HL-60/S4 treated with phorbol 12-myristate 13-acetate at 8.2 ng/mL for 4 days and 3 days (cell line): ENCODE data around the gene CD70.
"Not testable (repeated sequence)": the region's sequence is repeated elsewhere in the genome, so short reads cannot be mapped to it uniquely, and the experiment has no call there.

Source experiments
- in situ Hi-C: fragments of 300-500 bp; cut with MboI; formaldehyde crosslinking; loops from 2 replicates; pipeline ENCODE4 v1.15.0; 2022; ENCODE audit warnings: low sequenced_read_pairs

The CD70 gene

GRCh38 chr19:6598254-6598892 is 7.4 kb upstream of the CD70 start:
- in situ Hi-C loops, result not testable (repeated sequence)

- in situ Hi-C loops, result not testable (repeated sequence)
Measured at GRCh38 chr19:6597471-6598253, 6.7 kb upstream of the CD70 start.

GRCh38 chr19:6596621-6597020 is 5.7 kb upstream of the CD70 start:
- in situ Hi-C loops, result no loop called here

- in situ Hi-C loops, result no loop called here
Measured at GRCh38 chr19:6593651-6594416, 2.9 kb upstream of the CD70 start.

GRCh38 chr19:6590258-6590826 is 608 bp downstream of the CD70 start:
- in situ Hi-C loops, result no loop called here

GRCh38 chr19:6589711-6590257 is 1.2 kb downstream of the CD70 start:
- in situ Hi-C loops, result no loop called here

GRCh38 chr19:6588508-6589345 is 2.2 kb downstream of the CD70 start:
- in situ Hi-C loops, result no loop called here

GRCh38 chr19:6587998-6588507 is 2.9 kb downstream of the CD70 start:
- in situ Hi-C loops, result no loop called here

GRCh38 chr19:6587093-6587820 is 3.7 kb downstream of the CD70 start:
- in situ Hi-C loops, result no loop called here

GRCh38 chr19:6586726-6587092 is 4.2 kb downstream of the CD70 start:
- in situ Hi-C loops, result no loop called here

GRCh38 chr19:6586056-6586455 is 4.9 kb downstream of the CD70 start:
- in situ Hi-C loops, result no loop called here

GRCh38 chr19:6582515-6583484 is 8.2 kb downstream of the CD70 start:
- in situ Hi-C loops, result not testable (repeated sequence)

- in situ Hi-C loops, result no loop called here
Measured at GRCh38 chr19:6580313-6580712, 10.6 kb downstream of the CD70 start.

GRCh38 chr19:6579450-6580178 is 11.3 kb downstream of the CD70 start:
- in situ Hi-C loops, result no loop called here

- in situ Hi-C loops, result no loop called here
Measured at GRCh38 chr19:6577476-6578125, 13.3 kb downstream of the CD70 start.

GRCh38 chr19:6576869-6577475 is 14.0 kb downstream of the CD70 start:
- in situ Hi-C loops, result no loop called here

GRCh38 chr19:6573350-6573749 is 17.6 kb downstream of the CD70 start:
- in situ Hi-C loops, result no loop called here
